Epithelial cell of proximal tubule (primary cell): ENCODE results near the gene ZNF511. TPM values are rescaled to one million over a fixed set of nuclear protein-coding genes. Genes with fewer than 3 reads are reported as not detected.

Experiments
- DNase-seq: peaks from one replicate; pipeline ENCODE4 v3.0.0-alpha.2; 2011; ENCODE audit warnings: low read depth
- H3K4me3 ChIP-seq: 2 replicates; pipeline ENCODE4 v1.5.1; 2011; ENCODE audit warnings: low read depth, mild to moderate bottlenecking, low read length
- CTCF ChIP-seq: conservative IDR thresholded peaks from 2 replicates; pipeline ENCODE4 v1.5.1; 2012; ENCODE audit warnings: low read depth, mild to moderate bottlenecking, low read length
- total RNA-seq: library from RNA; depleted of rRNA; stranded (reverse); fragments of >200 nt; gene quantifications from 2 replicates; pipeline ENCODE4 v1.2.3, GENCODE V29; 2015

ZNF511 gene
- total RNA-seq, 1 donor from 2014 or later: 28.8 TPM

GRCh38 chr10:133302230-133302629 is 6.5 kb upstream of the ZNF511 start:
- no peak for TF ChIP-seq CTCF

GRCh38 chr10:133303206-133303605 is 5.5 kb upstream of the ZNF511 start:
- no peak overlapping the region for H3K4me3 ChIP-seq
- no peak for TF ChIP-seq CTCF
- DNase-seq: no peak

More at GRCh38 chr10:133302230-133302629, 6.5 kb upstream of the ZNF511 start:
- DNase-seq: no peak
- H3K4me3 ChIP-seq: no peak overlapping the region

GRCh38 chr10:133306097-133306476 is 2.6 kb upstream of the ZNF511 start:
- no peak for DNase-seq
- H3K4me3 ChIP-seq: no peak overlapping the region
- TF ChIP-seq CTCF: no peak

GRCh38 chr10:133306941-133307379 is 1.8 kb upstream of the ZNF511 start:
- no peak for DNase-seq
- no peak for TF ChIP-seq CTCF
- H3K4me3 ChIP-seq: peak overlapping the region; percentile 78

- no peak for DNase-seq
- peak; percentile 87 for TF ChIP-seq CTCF
- H3K4me3 ChIP-seq: peak overlapping the region; percentile 78
These were observed 816 bp upstream of the ZNF511 start for GRCh38 chr10:133307776-133308420.

- H3K4me3 ChIP-seq: peak overlapping the region; percentile 78
- DNase-seq: no peak
- TF ChIP-seq CTCF: peak; percentile 3
These were observed 496 bp downstream of the ZNF511 start for GRCh38 chr10:133309100-133309719.
